ENCODE results near the gene TMEM147.

TMEM147 gene

DNA sequence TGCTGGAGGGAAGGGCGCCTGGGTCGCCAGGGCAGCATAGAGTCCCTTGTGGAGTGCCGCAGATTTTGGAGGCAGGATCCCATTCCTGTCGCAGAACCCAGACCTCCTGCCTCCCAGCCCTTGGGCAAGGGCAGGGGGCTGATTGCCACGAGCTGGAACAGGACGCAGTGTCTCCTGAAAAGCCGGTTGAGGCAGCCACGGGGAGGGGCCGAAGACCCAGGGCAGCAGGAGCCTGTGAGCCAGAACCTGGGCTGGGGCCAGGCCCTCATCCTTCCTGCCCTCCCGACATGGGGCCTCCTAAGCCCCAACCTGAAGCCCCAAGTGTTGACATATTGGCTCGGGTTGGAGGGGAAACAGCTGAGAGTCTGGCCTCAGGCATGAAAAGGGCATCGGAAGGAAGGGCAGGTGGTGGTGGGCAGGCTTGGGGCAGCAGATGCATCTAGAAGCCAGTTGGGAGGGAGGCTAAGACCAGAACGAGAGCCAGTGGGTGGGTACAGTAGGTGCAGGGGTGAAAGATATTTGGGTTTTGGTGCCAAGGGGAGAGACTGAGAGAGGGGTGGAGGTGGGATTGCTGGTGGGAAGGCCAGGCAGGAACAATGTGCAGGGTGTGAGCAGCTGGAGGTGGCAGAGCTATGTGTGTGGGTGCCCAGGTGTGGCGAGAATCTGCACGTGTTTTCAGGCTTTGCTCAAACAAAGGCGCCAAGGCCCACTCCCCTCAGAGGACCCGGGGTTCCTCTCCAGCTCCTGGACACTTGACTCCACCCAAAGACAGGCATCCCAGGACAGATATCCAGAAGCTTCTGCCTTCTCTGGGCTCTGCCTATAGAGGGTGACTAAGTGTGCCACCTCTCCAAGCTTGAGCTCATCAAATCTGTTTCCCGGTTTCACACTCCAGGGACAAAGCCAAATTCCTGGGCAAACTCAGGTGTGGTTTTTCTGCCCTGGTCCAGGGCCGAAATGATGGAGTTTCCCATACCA, 15.9 kb upstream of the TMEM147 start:
- POLR2A ChIA-PET, result interaction anchor here (0.9 to 4.3 kb wide), 4 partner anchors 12 to 43 kb away, joined by 3 to 18 read pairs (median 3); no protein-coding TSS in a partner anchor
- Histone ChIP-seq H3K4me3 (ENCODE audit: low read depth, low read length) (no peak overlapping the region), H3K4me1 (ENCODE audit: control insufficient read depth, insufficient read depth, low read length) (no peaks in the 10 kb centered on the region), H3K36me3 (ENCODE audit: control insufficient read depth in 2 of 2, insufficient read depth in 1 of 2, low read length in 2 of 2) (no peaks in the 10 kb centered on the region; a peak in 1 of 3 replicates), H3K9me3 (ENCODE audit: control insufficient read depth, insufficient read depth, low read depth, low read length) (no peaks in the 10 kb centered on the region), H3K27ac (ENCODE audit: extremely low read depth, low read depth, low read length) (no peak overlapping the region)
- CTCF ChIA-PET, result interaction anchor here (0.6 to 2.0 kb wide), 6 partner anchors 19 to 556 kb away, joined by 3 to 19 read pairs (median 7); no protein-coding TSS in a partner anchor
- peak; percentile 96; the same call in 1 of the 2 replicates for TF ChIP-seq EGR2 (tag by site-specific recombination; IDR thresholded peaks at IDR 0.05; ENCODE audit: low read depth)
- TF ChIP-seq ZSCAN16 (tag by site-specific recombination; IDR thresholded peaks at IDR 0.05), result no peak
- TF ChIP-seq ZNF16 (tag by site-specific recombination; IDR thresholded peaks at IDR 0.05; ENCODE audit: low read depth), result no peak
- TF ChIP-seq, protein P1, sequence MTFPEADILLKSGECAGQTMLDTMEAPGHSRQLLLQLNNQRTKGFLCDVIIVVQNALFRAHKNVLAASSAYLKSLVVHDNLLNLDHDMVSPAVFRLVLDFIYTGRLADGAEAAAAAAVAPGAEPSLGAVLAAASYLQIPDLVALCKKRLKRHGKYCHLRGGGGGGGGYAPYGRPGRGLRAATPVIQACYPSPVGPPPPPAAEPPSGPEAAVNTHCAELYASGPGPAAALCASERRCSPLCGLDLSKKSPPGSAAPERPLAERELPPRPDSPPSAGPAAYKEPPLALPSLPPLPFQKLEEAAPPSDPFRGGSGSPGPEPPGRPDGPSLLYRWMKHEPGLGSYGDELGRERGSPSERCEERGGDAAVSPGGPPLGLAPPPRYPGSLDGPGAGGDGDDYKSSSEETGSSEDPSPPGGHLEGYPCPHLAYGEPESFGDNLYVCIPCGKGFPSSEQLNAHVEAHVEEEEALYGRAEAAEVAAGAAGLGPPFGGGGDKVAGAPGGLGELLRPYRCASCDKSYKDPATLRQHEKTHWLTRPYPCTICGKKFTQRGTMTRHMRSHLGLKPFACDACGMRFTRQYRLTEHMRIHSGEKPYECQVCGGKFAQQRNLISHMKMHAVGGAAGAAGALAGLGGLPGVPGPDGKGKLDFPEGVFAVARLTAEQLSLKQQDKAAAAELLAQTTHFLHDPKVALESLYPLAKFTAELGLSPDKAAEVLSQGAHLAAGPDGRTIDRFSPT (tag by site-specific recombination; IDR thresholded peaks at IDR 0.05), result 0 out of 2 replicates have a peak, but pooled peaks have one; percentile 13
- peak; percentile 91 for TF ChIP-seq ZFHX2 (tag by site-specific recombination; conservative IDR thresholded peaks at IDR 0.05)
- no peak for TF ChIP-seq KLF16 (tag by site-specific recombination; IDR thresholded peaks at IDR 0.05)
- TF ChIP-seq, protein P2, sequence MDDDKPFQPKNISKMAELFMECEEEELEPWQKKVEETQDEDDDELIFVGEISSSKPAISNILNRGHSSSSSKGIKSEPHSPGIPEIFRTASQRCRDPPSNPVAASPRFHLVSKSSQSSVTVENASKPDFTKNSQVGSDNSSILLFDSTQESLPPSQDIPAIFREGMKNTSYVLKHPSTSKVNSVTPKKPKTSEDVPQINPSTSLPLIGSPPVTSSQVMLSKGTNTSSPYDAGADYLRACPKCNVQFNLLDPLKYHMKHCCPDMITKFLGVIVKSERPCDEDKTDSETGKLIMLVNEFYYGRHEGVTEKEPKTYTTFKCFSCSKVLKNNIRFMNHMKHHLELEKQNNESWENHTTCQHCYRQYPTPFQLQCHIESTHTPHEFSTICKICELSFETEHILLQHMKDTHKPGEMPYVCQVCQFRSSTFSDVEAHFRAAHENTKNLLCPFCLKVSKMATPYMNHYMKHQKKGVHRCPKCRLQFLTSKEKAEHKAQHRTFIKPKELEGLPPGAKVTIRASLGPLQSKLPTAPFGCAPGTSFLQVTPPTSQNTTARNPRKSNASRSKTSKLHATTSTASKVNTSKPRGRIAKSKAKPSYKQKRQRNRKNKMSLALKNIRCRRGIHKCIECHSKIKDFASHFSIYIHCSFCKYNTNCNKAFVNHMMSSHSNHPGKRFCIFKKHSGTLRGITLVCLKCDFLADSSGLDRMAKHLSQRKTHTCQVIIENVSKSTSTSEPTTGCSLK (tag by site-specific recombination; IDR thresholded peaks at IDR 0.05), result no peak
- TF ChIP-seq KLF7 (tag by site-specific recombination; IDR thresholded peaks at IDR 0.05; ENCODE audit: borderline replicate concordance), result no peak
- TF ChIP-seq ZNF621 (tag by site-specific recombination; IDR thresholded peaks at IDR 0.05), result 0 out of 2 replicates have a peak, but pooled peaks have one; percentile 11

GRCh38 chr19:35531291-35531690, 14.1 kb upstream of the TMEM147 start:
- POLR2A ChIA-PET, result interaction anchor here (4.3 kb wide), 1 partner anchor 21 kb away, joined by 18 read pairs; no protein-coding TSS in a partner anchor
- Histone ChIP-seq H3K4me1 (ENCODE audit: control insufficient read depth, insufficient read depth, low read length) (0 out of 2 replicates have a peak, but pooled peaks cover 2% of the 10 kb centered on the region), H3K36me3 (ENCODE audit: control insufficient read depth in 2 of 2, insufficient read depth in 1 of 2, low read length in 2 of 2) (peaks cover 0 to 2% of the 10 kb centered on the region in 2 experiments; a peak in 1 of 3 replicates), H3K4me3 (ENCODE audit: low read depth, low read length) (no peak overlapping the region), H3K9me3 (ENCODE audit: control insufficient read depth, insufficient read depth, low read depth, low read length) (no peaks in the 10 kb centered on the region), H3K27ac (ENCODE audit: extremely low read depth, low read depth, low read length) (no peak overlapping the region)
- TF ChIP-seq ZNF560 (tag by site-specific recombination; IDR thresholded peaks at IDR 0.05; ENCODE audit: borderline replicate concordance) (no peak), ZIC2 (tag by site-specific recombination; IDR thresholded peaks at IDR 0.05) (peak; percentile 75)
- CTCF ChIA-PET, result interaction anchor here (0.6 to 1.8 kb wide), 8 partner anchors 16 to 487 kb away, joined by 3 to 15 read pairs (median 4); no protein-coding TSS in a partner anchor

- ChIA-PET CTCF (interaction anchor here (2.6 kb wide), 1 partner anchor 23 kb away, joined by 12 read pairs; no protein-coding TSS in a partner anchor), POLR2A (no interaction called here)
- peak within 1 kb of the TSS; percentile 16; the same call in 1 of the 2 replicates for H3K27ac ChIP-seq (ENCODE audit: extremely low read depth, low read depth, low read length)
- TF ChIP-seq ZBTB17 (tag by site-specific recombination; IDR thresholded peaks at IDR 0.05) (no peak), ZNF132 (tag by site-specific recombination; IDR thresholded peaks at IDR 0.05; ENCODE audit: borderline replicate concordance) (no peak), ZBTB10 (tag by site-specific recombination; IDR thresholded peaks at IDR 0.05) (no peak), ZNF175 (tag by site-specific recombination; IDR thresholded peaks at IDR 0.05) (no peak)
- TF ChIP-seq, protein P3, sequence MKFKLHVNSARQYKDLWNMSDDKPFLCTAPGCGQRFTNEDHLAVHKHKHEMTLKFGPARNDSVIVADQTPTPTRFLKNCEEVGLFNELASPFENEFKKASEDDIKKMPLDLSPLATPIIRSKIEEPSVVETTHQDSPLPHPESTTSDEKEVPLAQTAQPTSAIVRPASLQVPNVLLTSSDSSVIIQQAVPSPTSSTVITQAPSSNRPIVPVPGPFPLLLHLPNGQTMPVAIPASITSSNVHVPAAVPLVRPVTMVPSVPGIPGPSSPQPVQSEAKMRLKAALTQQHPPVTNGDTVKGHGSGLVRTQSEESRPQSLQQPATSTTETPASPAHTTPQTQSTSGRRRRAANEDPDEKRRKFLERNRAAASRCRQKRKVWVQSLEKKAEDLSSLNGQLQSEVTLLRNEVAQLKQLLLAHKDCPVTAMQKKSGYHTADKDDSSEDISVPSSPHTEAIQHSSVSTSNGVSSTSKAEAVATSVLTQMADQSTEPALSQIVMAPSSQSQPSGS (tag by site-specific recombination; IDR thresholded peaks at IDR 0.05; ENCODE audit: low read depth), result peak; percentile 93
- TF ChIP-seq, protein P1 (tag by site-specific recombination; IDR thresholded peaks at IDR 0.05), result peak; percentile 78
These were observed 12.1 kb upstream of the TMEM147 start, which contains the start of gene GAPDHS for GRCh38 chr19:35533201-35533821. GAPDHS (plus strand) TSS chr19:35533456; CDS start chr19:35533528, 72 bp downstream.

More at GRCh38 chr19:35533201-35533821, 12.1 kb upstream of the TMEM147 start, which contains the start of gene GAPDHS:
- Histone ChIP-seq H3K9me3 (ENCODE audit: control insufficient read depth, insufficient read depth, low read depth, low read length) (no peaks in the 10 kb centered on the region), H3K4me1 (ENCODE audit: control insufficient read depth, insufficient read depth, low read length) (peaks cover 6% of the 10 kb centered on the region; the same call in 1 of the 2 replicates), H3K36me3 (ENCODE audit: control insufficient read depth in 2 of 2, insufficient read depth in 1 of 2, low read length in 2 of 2) (peaks cover 0 to 10% of the 10 kb centered on the region in 2 experiments; a peak in 1 of 3 replicates), H3K4me3 (ENCODE audit: low read depth, low read length) (no peak within 1 kb of the TSS)

Data from HEK293 (cell line).